SK-N-SH (cell line): ENCODE measurements around the gene EIF3A.

Experiments used
- EP300 ChIP-seq, 2 experiments: IDR thresholded peaks; 2 replicates each; pipeline versions ENCODE4 v1.4.0 to v1.6.1; 2012; ENCODE audit warnings: borderline replicate concordance in 1 of 2, low read depth in 1 of 2, low read length in 1 of 2
- JUND ChIP-seq: IDR thresholded peaks from 2 replicates; pipeline ENCODE4 v1.4.0; 2012
- NRF1 ChIP-seq: IDR thresholded peaks from 2 replicates; pipeline ENCODE4 v1.6.1; 2012; ENCODE audit warnings: low read depth, mild to moderate bottlenecking, low read length
- RCOR1 ChIP-seq: fragments of 150-350 bp; IDR thresholded peaks from 2 replicates; pipeline ENCODE4 v1.6.1; 2017; ENCODE audit warnings: antibody characterized with exemption, low read length
- YY1 ChIP-seq: IDR thresholded peaks from 2 replicates; pipeline ENCODE4 v1.4.0; 2012; ENCODE audit warnings: low read depth, mild to moderate bottlenecking
- TF ChIP-seq, protein P1 (sequence below): fragments of 200-600 bp; sonication (generic); IDR thresholded peaks from 2 replicates; pipeline ENCODE4 v1.6.1; 2017; ENCODE audit warnings: antibody characterized with exemption, mild to moderate bottlenecking, moderate library complexity
- TF ChIP-seq, protein P2 (sequence below): IDR thresholded peaks from 2 replicates; pipeline ENCODE4 v1.4.0; 2012; ENCODE audit warnings: low read depth, borderline replicate concordance
- TF ChIP-seq, protein P3 (sequence below): IDR thresholded peaks from 2 replicates; pipeline ENCODE4 v1.6.1; 2012; ENCODE audit warnings: mild to moderate bottlenecking, low read depth, low read length, moderate library complexity
- TF ChIP-seq, protein P4 (sequence below): fragments of 150-350 bp; IDR thresholded peaks from 2 replicates; pipeline ENCODE4 v1.6.1; 2017; ENCODE audit warnings: antibody characterized with exemption, low read length, low read depth, borderline replicate concordance

DNA sequence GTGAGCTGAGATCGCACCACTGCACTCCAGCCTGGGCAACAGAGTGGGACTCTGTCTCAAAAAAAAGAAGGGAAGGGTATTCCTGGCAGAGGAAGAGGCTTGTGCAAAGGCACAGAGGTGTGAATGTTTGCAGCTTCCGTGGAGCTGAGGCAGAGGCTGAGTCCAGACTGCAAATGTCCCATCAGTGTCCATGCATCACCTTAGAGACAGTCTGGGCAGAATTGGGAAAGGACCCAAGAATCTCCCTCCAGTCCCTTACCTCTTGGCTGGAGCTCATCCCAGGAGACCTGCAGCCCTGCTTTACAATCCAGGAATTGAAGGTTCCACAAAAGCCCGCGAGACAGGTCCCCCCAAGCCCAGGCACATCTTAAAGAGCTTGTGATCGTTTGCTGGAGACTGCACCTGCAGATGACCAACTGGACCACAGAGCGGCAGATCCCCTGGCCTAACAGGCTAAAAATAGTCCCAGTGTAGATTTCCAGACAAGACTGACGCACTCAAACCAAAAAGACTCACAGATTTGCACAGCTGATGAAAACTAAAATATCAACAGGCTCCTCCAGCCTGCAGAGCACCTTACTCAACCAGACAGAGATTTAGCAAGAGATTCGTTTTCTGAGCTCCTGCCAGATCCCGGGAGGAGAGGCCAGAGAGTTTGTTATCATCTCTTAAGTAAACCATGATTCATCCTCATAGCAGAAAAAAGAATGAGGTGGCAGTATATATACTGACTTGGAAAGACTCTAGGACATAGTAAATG lies 74.0 kb downstream of the EIF3A start:
- TF ChIP-seq EP300 (IDR thresholded peaks at IDR 0.05; ENCODE audit: borderline replicate concordance in 1 of 2, low read depth in 1 of 2, low read length in 1 of 2) (peak in 1 of 2 experiments; percentile 58; a peak in 2 of 4 replicates), YY1 (no peak), JUND (peak; percentile 77), NRF1 (no peak), RCOR1 (no peak)
- TF ChIP-seq, protein P1, sequence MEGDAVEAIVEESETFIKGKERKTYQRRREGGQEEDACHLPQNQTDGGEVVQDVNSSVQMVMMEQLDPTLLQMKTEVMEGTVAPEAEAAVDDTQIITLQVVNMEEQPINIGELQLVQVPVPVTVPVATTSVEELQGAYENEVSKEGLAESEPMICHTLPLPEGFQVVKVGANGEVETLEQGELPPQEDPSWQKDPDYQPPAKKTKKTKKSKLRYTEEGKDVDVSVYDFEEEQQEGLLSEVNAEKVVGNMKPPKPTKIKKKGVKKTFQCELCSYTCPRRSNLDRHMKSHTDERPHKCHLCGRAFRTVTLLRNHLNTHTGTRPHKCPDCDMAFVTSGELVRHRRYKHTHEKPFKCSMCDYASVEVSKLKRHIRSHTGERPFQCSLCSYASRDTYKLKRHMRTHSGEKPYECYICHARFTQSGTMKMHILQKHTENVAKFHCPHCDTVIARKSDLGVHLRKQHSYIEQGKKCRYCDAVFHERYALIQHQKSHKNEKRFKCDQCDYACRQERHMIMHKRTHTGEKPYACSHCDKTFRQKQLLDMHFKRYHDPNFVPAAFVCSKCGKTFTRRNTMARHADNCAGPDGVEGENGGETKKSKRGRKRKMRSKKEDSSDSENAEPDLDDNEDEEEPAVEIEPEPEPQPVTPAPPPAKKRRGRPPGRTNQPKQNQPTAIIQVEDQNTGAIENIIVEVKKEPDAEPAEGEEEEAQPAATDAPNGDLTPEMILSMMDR, result no peak
- TF ChIP-seq, protein P2, sequence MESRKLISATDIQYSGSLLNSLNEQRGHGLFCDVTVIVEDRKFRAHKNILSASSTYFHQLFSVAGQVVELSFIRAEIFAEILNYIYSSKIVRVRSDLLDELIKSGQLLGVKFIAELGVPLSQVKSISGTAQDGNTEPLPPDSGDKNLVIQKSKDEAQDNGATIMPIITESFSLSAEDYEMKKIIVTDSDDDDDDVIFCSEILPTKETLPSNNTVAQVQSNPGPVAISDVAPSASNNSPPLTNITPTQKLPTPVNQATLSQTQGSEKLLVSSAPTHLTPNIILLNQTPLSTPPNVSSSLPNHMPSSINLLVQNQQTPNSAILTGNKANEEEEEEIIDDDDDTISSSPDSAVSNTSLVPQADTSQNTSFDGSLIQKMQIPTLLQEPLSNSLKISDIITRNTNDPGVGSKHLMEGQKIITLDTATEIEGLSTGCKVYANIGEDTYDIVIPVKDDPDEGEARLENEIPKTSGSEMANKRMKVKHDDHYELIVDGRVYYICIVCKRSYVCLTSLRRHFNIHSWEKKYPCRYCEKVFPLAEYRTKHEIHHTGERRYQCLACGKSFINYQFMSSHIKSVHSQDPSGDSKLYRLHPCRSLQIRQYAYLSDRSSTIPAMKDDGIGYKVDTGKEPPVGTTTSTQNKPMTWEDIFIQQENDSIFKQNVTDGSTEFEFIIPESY, result no peak
- TF ChIP-seq, protein P3, sequence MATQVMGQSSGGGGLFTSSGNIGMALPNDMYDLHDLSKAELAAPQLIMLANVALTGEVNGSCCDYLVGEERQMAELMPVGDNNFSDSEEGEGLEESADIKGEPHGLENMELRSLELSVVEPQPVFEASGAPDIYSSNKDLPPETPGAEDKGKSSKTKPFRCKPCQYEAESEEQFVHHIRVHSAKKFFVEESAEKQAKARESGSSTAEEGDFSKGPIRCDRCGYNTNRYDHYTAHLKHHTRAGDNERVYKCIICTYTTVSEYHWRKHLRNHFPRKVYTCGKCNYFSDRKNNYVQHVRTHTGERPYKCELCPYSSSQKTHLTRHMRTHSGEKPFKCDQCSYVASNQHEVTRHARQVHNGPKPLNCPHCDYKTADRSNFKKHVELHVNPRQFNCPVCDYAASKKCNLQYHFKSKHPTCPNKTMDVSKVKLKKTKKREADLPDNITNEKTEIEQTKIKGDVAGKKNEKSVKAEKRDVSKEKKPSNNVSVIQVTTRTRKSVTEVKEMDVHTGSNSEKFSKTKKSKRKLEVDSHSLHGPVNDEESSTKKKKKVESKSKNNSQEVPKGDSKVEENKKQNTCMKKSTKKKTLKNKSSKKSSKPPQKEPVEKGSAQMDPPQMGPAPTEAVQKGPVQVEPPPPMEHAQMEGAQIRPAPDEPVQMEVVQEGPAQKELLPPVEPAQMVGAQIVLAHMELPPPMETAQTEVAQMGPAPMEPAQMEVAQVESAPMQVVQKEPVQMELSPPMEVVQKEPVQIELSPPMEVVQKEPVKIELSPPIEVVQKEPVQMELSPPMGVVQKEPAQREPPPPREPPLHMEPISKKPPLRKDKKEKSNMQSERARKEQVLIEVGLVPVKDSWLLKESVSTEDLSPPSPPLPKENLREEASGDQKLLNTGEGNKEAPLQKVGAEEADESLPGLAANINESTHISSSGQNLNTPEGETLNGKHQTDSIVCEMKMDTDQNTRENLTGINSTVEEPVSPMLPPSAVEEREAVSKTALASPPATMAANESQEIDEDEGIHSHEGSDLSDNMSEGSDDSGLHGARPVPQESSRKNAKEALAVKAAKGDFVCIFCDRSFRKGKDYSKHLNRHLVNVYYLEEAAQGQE, result no peak
- TF ChIP-seq, protein P4, sequence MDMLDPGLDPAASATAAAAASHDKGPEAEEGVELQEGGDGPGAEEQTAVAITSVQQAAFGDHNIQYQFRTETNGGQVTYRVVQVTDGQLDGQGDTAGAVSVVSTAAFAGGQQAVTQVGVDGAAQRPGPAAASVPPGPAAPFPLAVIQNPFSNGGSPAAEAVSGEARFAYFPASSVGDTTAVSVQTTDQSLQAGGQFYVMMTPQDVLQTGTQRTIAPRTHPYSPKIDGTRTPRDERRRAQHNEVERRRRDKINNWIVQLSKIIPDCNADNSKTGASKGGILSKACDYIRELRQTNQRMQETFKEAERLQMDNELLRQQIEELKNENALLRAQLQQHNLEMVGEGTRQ, result no peak
